ENCODE results near the gene MCF2L2.
"Not testable (repeated sequence)": the region's sequence is repeated elsewhere in the genome, so short reads cannot be mapped to it uniquely, and the experiment has no call there.

Gene MCF2L2

GRCh38 chr3:183202004-183202722, 226.3 kb downstream of the MCF2L2 start:
- no peak for DNase-seq (ENCODE audit: low spot score)

GRCh38 chr3:183198939-183199338, 229.5 kb downstream of the MCF2L2 start:
- DNase-seq (ENCODE audit: low spot score): no peak

- no peak for DNase-seq (ENCODE audit: low spot score)
Observed at GRCh38 chr3:183197734-183198133, 230.7 kb downstream of the MCF2L2 start.

- DNase-seq (ENCODE audit: low spot score): no peak
Observed at GRCh38 chr3:183195266-183195665, 233.2 kb downstream of the MCF2L2 start.

GRCh38 chr3:183193762-183194689, 234.4 kb downstream of the MCF2L2 start:
- no peak for DNase-seq (ENCODE audit: low spot score)

GRCh38 chr3:183192650-183193300, 235.6 kb downstream of the MCF2L2 start:
- no peak for DNase-seq (ENCODE audit: low spot score)

GRCh38 chr3:183189641-183190040, 238.8 kb downstream of the MCF2L2 start:
- no peak for DNase-seq (ENCODE audit: low spot score)

GRCh38 chr3:183188895-183189462, 239.4 kb downstream of the MCF2L2 start:
- DNase-seq (ENCODE audit: low spot score): no peak

- peak; percentile 84 for DNase-seq (ENCODE audit: low spot score)
Observed at GRCh38 chr3:183185696-183186095, 242.7 kb downstream of the MCF2L2 start.

GRCh38 chr3:183182732-183183610, 245.4 kb downstream of the MCF2L2 start:
- no peak for DNase-seq (ENCODE audit: low spot score)

- no peak for DNase-seq (ENCODE audit: low spot score)
Observed at GRCh38 chr3:183182073-183182472, 246.3 kb downstream of the MCF2L2 start.

GRCh38 chr3:183181606-183182005, 246.8 kb downstream of the MCF2L2 start:
- DNase-seq (ENCODE audit: low spot score): no peak

GRCh38 chr3:183180784-183181295, 247.6 kb downstream of the MCF2L2 start:
- no peak for DNase-seq (ENCODE audit: low spot score)

- peak; percentile 38 for DNase-seq (ENCODE audit: low spot score)
Observed at GRCh38 chr3:183180110-183180783, 248.2 kb downstream of the MCF2L2 start.

- not testable (repeated sequence) for DNase-seq (ENCODE audit: low spot score)
Observed at GRCh38 chr3:183179550-183179908, 248.9 kb downstream of the MCF2L2 start.

GRCh38 chr3:183178833-183179549, 249.4 kb downstream of the MCF2L2 start:
- no peak for DNase-seq (ENCODE audit: low spot score)

GRCh38 chr3:183178512-183178832, 249.9 kb downstream of the MCF2L2 start:
- DNase-seq (ENCODE audit: low spot score): no peak

GRCh38 chr3:183172051-183172639, 256.3 kb downstream of the MCF2L2 start:
- no peak for DNase-seq (ENCODE audit: low spot score)

GRCh38 chr3:183167975-183168374, 260.4 kb downstream of the MCF2L2 start:
- not testable (repeated sequence) for DNase-seq (ENCODE audit: low spot score)

- DNase-seq (ENCODE audit: low spot score): no peak
Observed at GRCh38 chr3:183163563-183163962, 264.9 kb downstream of the MCF2L2 start.
